C4-2B (cell line): ENCODE results near the gene GOLGB1.
A peak's percentile ranks its signal among the peaks of the same experiment; 100 is the strongest.

Experiments
- H3K27ac ChIP-seq: fragments of 450-650 bp; 2 replicates; pipeline ENCODE4 v1.5.1; 2017
- ZFX ChIP-seq: fragments of 450-650 bp; IDR thresholded peaks from 2 replicates; pipeline ENCODE4 v1.6.1; 2017
- TF ChIP-seq, protein P1 (sequence below): fragments of 450-650 bp; conservative IDR thresholded peaks from 2 replicates; pipeline ENCODE4 v1.5.1; 2017; ENCODE audit warnings: mild to moderate bottlenecking

The GOLGB1 gene

DNA sequence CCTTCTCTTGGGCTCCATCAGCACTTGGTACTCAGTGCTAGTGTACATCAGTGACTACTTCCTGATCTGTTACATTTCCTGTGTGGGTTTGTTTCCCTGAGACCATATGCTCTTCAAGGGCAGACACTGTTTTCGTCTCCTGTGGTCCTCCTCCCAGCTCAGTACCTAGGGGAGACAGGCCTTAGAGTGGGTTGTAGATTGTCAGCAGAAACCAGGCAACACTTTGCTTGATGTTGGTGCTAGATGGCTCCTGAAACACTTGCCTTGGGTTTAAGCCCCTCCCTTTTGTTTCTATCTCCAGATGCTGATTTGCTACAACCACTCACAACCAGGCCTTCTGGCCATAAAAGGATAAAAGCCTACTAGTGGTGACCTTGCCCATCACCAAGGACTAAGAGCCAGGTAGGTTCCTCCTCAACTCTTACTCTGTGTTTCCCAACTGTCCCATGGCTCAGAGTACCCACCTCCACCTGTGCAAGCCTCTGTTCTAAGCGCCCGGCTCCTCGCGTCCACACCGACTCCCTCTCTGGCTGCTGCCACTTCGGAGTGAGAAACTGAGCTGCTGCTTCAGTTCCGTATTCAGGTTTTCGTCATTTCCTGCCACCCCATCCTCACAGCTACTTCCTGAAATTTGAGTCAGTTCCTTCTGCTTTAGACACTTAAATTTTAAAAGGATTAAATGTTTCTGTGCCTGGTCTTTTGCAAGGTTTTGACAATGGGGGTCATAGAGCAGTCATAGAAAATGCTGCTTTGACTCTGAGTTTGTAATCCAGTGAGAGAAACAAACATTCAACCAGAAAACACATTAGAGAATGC, 89.0 kb downstream of the GOLGB1 start, which contains the start of gene HCLS1:
Gene HCLS1, minus strand, starts transcription at position 548 of the 816 bp plus-strand sequence. CDS start 2,556 bp downstream, outside the sequence.
- no peak for TF ChIP-seq ZFX
- TF ChIP-seq, protein P1, sequence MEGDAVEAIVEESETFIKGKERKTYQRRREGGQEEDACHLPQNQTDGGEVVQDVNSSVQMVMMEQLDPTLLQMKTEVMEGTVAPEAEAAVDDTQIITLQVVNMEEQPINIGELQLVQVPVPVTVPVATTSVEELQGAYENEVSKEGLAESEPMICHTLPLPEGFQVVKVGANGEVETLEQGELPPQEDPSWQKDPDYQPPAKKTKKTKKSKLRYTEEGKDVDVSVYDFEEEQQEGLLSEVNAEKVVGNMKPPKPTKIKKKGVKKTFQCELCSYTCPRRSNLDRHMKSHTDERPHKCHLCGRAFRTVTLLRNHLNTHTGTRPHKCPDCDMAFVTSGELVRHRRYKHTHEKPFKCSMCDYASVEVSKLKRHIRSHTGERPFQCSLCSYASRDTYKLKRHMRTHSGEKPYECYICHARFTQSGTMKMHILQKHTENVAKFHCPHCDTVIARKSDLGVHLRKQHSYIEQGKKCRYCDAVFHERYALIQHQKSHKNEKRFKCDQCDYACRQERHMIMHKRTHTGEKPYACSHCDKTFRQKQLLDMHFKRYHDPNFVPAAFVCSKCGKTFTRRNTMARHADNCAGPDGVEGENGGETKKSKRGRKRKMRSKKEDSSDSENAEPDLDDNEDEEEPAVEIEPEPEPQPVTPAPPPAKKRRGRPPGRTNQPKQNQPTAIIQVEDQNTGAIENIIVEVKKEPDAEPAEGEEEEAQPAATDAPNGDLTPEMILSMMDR: no peak
- no peak within 1 kb of the TSS for H3K27ac ChIP-seq

DNA sequence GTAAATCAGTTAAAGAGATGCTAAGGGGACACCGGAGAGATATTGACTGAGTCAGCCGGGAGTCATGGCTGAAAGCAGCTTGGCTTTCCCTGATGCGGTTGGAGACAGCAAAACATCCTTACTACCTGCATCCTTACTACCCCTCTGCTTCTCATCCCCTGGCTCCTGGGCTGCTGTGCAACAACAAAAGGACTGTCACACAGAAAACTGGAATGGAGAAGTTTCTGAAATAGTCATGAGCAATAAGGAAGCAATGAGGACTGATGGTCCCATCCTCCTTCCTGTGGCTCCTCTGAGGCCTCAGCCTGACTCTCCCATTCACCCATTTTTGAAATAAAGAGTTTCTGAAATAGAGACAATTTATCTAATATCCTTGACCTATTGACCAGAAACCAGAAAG, 90.0 kb downstream of the GOLGB1 start:
- TF ChIP-seq ZFX: no peak
- TF ChIP-seq, protein P1: no peak
- H3K27ac ChIP-seq: no peak overlapping the region

DNA sequence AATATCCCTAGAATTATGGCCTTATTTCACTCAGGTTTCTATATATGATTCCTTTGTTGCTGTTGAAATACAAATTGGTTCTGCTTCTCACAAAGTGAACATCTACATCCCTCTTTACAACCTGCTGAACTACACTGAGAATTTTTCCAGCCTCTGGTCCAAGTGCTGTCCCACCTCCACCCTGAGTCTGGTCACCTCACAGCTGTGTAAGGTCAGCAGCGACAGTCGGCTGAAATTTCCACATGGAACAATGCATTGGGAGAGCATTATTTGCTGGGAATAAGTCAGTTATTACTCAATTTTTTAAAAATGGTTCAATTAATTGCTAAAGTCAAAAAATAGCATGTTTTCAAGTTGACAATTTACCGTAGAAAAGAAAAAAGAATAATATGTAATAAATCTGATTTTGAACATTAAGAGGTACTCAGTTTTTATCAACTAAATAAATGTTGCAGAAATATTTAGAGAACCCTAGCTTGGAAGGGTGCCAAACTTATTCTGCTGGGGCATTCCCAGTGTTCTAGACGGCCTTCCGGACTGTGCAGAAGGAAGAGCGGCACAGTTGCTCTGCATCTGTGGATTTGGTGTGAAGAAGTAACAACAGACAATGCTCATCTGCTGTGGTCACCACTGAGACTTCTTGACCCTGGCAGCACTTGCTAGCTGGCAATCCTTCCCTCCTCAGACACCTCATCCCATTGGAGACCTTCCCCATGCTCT, 90.7 kb downstream of the GOLGB1 start:
- TF ChIP-seq, protein P1: no peak
- no peak for TF ChIP-seq ZFX
- H3K27ac ChIP-seq: no peak overlapping the region

DNA sequence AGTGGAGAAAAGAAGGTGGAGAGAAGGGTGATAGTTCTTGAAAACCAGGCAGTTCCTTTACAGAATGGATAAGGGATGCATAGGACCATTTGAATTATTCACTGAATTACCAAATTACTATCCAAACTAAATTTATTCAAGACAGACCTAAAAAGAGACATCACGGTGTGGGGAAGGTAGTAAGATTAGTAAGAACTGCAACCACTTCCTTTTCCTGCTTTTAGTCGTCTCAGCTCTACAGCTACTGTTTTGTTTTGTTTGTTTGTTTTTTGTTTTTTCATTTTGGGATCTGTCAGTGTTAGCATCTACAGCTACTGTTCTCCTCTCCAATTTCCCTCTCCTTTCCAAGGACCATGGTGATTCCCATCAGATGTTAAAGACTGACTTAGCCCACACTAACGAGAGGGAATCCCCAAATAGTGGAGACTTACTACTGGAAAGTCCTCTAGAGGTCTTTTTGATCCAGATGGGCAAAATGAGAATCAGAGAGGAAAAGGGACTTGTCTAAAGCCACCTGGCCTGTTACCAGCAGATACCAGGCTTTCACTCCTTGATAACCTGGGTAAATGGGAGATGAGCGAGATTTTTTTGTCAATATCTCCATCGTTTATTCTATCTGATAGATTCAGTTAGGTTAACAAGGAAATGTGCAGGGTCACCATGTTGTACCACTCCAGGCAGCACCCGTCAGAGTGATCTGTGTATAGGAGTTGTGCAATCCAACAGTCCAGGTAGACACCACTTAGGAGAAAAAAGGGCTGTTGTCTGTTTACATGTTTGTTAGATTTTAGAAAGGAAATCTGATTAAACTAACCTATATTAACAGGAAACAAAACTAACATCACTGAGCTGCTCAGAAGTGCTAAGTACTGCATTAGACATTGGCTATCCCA, 94.8 kb downstream of the GOLGB1 start:
- H3K27ac ChIP-seq: no peak overlapping the region
- TF ChIP-seq, protein P1: no peak

DNA sequence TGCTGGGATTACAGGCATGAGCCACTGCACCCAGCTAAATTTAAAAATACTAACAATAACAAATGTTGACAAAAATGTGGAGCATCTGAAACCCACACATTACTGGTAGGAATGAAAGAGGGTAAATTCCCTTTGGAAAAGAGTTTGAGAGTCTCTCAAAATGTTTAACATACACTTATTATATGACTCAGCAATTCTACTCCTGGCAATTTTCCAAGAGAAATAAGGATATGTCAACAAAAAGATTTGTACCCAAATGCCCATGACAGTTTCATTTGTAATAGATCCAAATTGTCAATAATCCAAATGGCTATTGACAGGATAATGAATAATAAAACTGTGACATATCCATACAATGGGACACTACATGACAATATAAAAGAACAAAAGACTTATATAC, 97.9 kb downstream of the GOLGB1 start:
- peak overlapping the region; percentile 65 for H3K27ac ChIP-seq
- TF ChIP-seq, protein P1: no peak
- no peak for TF ChIP-seq ZFX

DNA sequence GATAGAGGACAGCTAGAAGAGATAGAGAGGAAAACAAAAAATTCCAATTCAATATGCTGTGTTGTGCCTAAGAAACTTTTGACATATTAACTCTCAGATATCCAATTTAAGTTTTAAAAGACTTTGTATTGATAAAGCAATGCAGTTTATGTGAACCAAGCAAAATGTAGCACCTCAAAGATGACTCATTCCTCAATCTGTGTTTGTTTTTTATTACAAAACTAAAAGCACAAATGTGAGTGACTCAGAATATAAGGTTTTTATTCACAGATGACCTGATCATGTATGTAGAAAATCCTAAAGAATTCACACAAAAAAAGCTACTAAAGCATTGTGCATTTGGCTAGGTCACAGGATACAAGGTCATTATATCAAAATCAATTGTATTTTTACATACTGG, 99.9 kb downstream of the GOLGB1 start:
- no peak overlapping the region for H3K27ac ChIP-seq
- TF ChIP-seq ZFX: no peak

DNA sequence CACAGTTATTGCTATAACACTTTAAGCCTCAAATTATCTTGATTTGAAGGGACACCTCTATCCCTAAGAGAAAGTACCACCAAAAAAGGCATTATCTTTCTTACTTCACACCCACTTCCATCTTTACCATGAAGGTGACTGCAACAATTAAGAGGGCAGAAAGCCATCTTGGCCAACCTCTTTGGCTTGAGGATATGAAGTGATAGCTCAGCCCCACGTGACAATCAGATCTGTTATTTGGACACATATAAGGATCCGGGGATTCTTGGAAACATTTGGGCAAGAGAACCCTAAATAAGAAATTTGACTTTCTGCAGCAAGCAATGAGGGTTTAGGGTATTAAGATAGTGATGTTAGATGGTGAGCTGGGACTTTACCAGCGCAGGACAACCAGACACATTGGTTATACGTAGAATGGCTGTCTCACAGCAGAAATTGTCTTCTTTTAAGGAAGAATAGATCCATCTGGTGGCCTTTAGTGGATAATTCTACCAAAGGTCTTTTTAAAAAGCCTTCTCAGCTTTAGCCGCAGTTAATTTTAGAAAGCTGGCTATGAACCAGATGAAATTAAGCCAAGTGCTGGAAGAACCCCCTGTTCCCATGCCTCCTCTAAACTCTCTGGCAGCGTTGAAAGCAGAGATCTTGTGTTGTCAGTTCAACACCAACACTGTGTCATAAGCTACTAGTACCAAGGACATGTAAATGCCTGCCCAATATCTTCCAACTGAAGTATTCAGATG, 101.2 kb downstream of the GOLGB1 start:
- no peak overlapping the region for H3K27ac ChIP-seq
- no peak for TF ChIP-seq ZFX
- TF ChIP-seq, protein P1: no peak
